ENCODE data around the gene G6PC1. TPM values are rescaled to one million over a fixed set of nuclear protein-coding genes. Genes with fewer than 3 reads are reported as not detected.

G6PC1 gene
- total and polyA plus RNA-seq, 2 of the 13 experiments (the other 11 are each of a cell fraction or from before 2014, with no cell fraction given): 1.7 to 37.9 TPM

DNA sequence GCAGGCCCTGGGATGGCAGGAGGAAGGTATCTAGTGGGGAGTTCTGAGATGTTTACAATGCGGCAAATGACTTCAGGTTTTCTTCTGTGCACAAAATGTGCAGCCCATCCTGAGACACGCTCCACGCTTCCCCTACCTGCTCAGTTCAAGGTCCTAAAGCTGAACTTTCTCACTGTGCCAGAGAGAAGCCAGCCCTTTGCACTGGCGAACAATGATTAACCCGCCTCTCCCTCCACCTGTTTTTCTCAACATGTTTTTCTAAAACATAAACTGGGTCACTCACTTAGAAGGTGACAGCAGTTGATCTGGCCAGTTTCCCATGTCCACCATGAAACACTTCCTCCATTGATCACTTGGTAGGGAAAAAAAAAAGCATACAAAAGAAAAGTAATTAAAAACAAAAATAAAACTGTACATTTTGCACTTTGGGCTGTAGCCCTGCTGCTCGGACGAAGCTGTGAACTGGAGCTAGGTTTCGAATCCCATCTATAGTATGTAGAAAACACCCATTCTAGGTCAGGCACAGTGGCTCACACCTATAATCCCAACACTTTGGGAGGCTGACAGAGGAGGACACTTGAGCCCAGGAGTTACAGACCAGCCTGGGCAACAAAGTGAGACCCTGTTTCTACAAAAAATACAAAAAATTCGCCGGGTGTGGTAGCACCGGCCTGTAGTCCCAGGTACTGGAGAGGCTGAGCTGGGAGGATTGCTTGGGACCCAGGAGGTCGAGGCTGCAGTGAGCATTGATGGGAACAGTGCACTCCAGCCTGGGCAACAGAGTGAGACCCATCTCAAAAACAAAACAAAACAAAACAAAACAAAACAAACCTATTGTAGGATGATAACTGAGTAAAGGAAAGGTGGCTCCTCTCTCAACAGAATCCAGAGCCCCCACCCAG lies 6.1 kb upstream of the G6PC1 start (continued):
- TF ChIP-seq, protein P1, sequence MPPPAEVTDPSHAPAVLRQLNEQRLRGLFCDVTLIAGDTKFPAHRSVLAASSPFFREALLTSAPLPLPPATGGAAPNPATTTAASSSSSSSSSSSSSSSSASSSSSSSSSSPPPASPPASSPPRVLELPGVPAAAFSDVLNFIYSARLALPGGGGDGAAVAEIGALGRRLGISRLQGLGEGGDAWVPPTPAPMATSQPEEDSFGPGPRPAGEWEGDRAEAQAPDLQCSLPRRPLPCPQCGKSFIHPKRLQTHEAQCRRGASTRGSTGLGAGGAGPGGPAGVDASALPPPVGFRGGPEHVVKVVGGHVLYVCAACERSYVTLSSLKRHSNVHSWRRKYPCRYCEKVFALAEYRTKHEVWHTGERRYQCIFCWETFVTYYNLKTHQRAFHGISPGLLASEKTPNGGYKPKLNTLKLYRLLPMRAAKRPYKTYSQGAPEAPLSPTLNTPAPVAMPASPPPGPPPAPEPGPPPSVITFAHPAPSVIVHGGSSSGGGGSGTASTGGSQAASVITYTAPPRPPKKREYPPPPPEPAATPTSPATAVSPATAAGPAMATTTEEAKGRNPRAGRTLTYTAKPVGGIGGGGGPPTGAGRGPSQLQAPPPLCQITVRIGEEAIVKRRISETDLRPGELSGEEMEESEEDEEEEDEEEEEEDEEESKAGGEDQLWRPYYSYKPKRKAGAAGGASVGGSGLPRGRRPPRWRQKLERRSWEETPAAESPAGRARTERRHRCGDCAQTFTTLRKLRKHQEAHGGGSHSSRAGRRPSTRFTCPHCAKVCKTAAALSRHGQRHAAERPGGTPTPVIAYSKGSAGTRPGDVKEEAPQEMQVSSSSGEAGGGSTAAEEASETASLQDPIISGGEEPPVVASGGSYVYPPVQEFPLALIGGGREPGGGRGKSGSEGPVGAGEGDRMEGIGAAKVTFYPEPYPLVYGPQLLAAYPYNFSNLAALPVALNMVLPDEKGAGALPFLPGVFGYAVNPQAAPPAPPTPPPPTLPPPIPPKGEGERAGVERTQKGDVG (CRISPR knock-in tag; IDR thresholded peaks at IDR 0.05; ENCODE audit: borderline replicate concordance): peak; percentile 16; the same call in 1 of the 2 replicates
- TF ChIP-seq, protein P2, sequence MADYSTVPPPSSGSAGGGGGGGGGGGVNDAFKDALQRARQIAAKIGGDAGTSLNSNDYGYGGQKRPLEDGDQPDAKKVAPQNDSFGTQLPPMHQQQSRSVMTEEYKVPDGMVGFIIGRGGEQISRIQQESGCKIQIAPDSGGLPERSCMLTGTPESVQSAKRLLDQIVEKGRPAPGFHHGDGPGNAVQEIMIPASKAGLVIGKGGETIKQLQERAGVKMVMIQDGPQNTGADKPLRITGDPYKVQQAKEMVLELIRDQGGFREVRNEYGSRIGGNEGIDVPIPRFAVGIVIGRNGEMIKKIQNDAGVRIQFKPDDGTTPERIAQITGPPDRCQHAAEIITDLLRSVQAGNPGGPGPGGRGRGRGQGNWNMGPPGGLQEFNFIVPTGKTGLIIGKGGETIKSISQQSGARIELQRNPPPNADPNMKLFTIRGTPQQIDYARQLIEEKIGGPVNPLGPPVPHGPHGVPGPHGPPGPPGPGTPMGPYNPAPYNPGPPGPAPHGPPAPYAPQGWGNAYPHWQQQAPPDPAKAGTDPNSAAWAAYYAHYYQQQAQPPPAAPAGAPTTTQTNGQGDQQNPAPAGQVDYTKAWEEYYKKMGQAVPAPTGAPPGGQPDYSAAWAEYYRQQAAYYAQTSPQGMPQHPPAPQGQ (CRISPR knock-in tag; IDR thresholded peaks at IDR 0.05; ENCODE audit: borderline replicate concordance): no peak
- peak in 1 of 2 experiments; percentile 96; a peak in 2 of 4 replicates for TF ChIP-seq EP300 (IDR thresholded peaks at IDR 0.05; ENCODE audit: low read depth in 2 of 2, low read length in 2 of 2)
- peak; percentile 82; the same call in 1 of the 2 replicates for TF ChIP-seq EP300 (CRISPR knock-in tag; IDR thresholded peaks at IDR 0.05; ENCODE audit: borderline replicate concordance)
- peak; percentile 86 for TF ChIP-seq ZFP1 (CRISPR knock-in tag; IDR thresholded peaks at IDR 0.05)
- no peak for TF ChIP-seq MTA3 (CRISPR knock-in tag; IDR thresholded peaks at IDR 0.05)
- peak; percentile 66 for TF ChIP-seq ZSCAN31 (CRISPR knock-in tag; IDR thresholded peaks at IDR 0.05; ENCODE audit: low read depth)
- TF ChIP-seq THYN1 (CRISPR knock-in tag; IDR thresholded peaks at IDR 0.05; ENCODE audit: borderline replicate concordance, low read depth): peak; percentile 97; the same call in 1 of the 2 replicates
- 0 out of 2 replicates have a peak, but pooled peaks have one; percentile 46 for TF ChIP-seq ZNF546 (CRISPR knock-in tag; conservative IDR thresholded peaks at IDR 0.05)
- TF ChIP-seq, protein P3, sequence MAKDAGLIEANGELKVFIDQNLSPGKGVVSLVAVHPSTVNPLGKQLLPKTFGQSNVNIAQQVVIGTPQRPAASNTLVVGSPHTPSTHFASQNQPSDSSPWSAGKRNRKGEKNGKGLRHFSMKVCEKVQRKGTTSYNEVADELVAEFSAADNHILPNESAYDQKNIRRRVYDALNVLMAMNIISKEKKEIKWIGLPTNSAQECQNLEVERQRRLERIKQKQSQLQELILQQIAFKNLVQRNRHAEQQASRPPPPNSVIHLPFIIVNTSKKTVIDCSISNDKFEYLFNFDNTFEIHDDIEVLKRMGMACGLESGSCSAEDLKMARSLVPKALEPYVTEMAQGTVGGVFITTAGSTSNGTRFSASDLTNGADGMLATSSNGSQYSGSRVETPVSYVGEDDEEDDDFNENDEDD (CRISPR knock-in tag; IDR thresholded peaks at IDR 0.05; ENCODE audit: borderline replicate concordance): peak; percentile 31; the same call in 1 of the 2 replicates
- peak; percentile 93 for TF ChIP-seq FOXK1 (CRISPR knock-in tag; IDR thresholded peaks at IDR 0.05; ENCODE audit: borderline replicate concordance, low read depth)
- TF ChIP-seq, protein P4, sequence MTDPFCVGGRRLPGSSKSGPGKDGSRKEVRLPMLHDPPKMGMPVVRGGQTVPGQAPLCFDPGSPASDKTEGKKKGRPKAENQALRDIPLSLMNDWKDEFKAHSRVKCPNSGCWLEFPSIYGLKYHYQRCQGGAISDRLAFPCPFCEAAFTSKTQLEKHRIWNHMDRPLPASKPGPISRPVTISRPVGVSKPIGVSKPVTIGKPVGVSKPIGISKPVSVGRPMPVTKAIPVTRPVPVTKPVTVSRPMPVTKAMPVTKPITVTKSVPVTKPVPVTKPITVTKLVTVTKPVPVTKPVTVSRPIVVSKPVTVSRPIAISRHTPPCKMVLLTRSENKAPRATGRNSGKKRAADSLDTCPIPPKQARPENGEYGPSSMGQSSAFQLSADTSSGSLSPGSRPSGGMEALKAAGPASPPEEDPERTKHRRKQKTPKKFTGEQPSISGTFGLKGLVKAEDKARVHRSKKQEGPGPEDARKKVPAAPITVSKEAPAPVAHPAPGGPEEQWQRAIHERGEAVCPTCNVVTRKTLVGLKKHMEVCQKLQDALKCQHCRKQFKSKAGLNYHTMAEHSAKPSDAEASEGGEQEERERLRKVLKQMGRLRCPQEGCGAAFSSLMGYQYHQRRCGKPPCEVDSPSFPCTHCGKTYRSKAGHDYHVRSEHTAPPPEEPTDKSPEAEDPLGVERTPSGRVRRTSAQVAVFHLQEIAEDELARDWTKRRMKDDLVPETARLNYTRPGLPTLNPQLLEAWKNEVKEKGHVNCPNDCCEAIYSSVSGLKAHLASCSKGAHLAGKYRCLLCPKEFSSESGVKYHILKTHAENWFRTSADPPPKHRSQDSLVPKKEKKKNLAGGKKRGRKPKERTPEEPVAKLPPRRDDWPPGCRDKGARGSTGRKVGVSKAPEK (CRISPR knock-in tag; IDR thresholded peaks at IDR 0.05; ENCODE audit: borderline replicate concordance): peak; percentile 68; the same call in 1 of the 2 replicates
- TF ChIP-seq, protein P5, sequence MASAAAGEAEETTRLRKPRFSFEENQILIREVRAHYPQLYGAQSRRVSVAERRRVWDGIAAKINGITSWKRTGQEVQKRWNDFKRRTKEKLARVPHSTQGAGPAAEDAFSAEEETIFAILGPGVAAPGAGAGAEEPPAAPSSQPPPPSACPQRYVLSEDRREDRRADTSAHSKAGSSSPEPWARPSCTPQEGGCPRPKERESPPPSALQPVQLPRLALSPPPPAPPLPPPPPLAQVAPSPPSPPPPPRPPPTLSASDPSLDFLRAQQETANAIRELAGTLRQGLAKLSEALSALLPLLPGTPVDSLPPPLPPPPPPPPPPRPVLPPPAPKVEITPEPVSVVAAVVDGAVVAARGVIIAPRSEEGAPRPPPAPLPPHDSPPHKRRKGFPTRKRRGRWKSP (CRISPR knock-in tag; IDR thresholded peaks at IDR 0.05): no peak
- TF ChIP-seq, protein P6, sequence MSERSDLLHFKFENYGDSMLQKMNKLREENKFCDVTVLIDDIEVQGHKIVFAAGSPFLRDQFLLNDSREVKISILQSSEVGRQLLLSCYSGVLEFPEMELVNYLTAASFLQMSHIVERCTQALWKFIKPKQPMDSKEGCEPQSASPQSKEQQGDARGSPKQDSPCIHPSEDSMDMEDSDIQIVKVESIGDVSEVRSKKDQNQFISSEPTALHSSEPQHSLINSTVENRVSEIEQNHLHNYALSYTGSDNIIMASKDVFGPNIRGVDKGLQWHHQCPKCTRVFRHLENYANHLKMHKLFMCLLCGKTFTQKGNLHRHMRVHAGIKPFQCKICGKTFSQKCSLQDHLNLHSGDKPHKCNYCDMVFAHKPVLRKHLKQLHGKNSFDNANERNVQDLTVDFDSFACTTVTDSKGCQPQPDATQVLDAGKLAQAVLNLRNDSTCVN (CRISPR knock-in tag; IDR thresholded peaks at IDR 0.05; ENCODE audit: borderline replicate concordance): no peak; the same call in 1 of the 2 replicates

Data from HepG2 (cell line).